GM12873 (cell line): Measurements from ENCODE around the gene TMEM243.

Experiments used
- TF ChIP-seq, protein P1 (sequence below): IDR thresholded peaks from 2 replicates; pipeline ENCODE4 v1.5.1; 2012; ENCODE audit warnings: low read depth, mild to moderate bottlenecking, moderate library complexity, low read length, control low read depth; ENCODE audit not compliant: insufficient read depth; ENCODE audit errors: missing control alignments

TMEM243 gene

DNA sequence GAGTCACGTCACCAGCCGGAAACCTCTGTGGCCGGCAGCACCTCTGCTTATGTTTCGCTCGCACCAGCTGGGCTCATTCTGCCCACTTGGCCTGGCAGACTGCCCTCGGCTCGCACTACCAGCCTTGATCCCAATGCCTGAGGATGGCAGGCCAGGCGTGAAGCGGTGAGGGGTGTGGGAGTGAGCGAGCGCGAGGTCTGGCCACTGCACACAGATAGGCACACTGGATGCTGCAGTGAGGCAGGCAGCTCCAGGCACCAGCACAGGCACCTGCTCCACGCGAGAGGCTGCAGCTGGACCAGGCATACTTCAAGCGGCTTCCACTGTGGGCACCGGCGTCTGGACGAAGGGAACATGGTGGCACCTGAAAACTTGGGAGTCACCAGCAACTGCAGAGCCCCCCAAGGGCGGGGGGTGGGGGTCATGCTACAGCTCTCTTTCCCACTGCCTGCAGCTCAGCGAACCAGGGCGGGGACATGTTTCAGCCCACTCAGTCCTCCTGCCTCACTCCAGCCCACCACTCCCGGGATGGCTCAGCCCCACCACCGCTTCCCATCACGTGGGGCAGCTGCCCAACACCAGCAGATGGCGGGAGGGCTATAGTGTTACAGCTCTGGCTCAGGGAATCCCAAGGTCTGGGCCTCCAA, 72.7 kb downstream of the TMEM243 start:
- TF ChIP-seq, protein P1, sequence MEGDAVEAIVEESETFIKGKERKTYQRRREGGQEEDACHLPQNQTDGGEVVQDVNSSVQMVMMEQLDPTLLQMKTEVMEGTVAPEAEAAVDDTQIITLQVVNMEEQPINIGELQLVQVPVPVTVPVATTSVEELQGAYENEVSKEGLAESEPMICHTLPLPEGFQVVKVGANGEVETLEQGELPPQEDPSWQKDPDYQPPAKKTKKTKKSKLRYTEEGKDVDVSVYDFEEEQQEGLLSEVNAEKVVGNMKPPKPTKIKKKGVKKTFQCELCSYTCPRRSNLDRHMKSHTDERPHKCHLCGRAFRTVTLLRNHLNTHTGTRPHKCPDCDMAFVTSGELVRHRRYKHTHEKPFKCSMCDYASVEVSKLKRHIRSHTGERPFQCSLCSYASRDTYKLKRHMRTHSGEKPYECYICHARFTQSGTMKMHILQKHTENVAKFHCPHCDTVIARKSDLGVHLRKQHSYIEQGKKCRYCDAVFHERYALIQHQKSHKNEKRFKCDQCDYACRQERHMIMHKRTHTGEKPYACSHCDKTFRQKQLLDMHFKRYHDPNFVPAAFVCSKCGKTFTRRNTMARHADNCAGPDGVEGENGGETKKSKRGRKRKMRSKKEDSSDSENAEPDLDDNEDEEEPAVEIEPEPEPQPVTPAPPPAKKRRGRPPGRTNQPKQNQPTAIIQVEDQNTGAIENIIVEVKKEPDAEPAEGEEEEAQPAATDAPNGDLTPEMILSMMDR = no peak
